ENCODE data around the gene CTAGE15.
"Not testable (repeated sequence)": the region's sequence is repeated elsewhere in the genome, so short reads cannot be mapped to it uniquely, and the experiment has no call there.

CTAGE15 gene

DNA sequence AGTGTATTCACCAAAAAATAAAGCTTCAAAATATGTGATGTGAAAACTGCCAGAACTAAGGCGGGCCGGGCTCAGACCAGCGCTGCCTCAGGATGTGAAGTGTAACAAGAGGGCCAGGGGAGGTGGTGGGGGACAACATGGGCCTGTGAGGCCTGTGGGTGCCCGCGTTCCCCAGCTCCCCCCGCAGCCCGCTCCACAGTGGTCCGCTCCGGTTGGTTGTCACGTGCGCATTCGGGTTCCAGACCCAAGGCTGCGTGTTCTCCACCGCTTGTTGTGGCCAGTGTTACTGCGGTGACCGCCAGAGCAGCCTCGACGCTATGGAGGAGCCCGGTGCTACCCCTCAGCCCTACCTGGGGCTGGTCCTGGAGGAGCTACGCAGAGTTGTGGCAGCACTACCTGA, at the start of gene CTAGE15:
TSS of gene CTAGE15 (plus strand) at position 301 of the 400 bp plus-strand sequence. CDS start at position 318, 17 bp downstream.
- in situ Hi-C loops (cut with MboI; ENCODE audit: low sequenced_read_pairs) = not testable (repeated sequence)

GRCh38 chr7:143522309-143522916, 49.2 kb upstream of the CTAGE15 start:
- in situ Hi-C loops (cut with MboI; ENCODE audit: low sequenced_read_pairs) = not testable (repeated sequence)

DNA sequence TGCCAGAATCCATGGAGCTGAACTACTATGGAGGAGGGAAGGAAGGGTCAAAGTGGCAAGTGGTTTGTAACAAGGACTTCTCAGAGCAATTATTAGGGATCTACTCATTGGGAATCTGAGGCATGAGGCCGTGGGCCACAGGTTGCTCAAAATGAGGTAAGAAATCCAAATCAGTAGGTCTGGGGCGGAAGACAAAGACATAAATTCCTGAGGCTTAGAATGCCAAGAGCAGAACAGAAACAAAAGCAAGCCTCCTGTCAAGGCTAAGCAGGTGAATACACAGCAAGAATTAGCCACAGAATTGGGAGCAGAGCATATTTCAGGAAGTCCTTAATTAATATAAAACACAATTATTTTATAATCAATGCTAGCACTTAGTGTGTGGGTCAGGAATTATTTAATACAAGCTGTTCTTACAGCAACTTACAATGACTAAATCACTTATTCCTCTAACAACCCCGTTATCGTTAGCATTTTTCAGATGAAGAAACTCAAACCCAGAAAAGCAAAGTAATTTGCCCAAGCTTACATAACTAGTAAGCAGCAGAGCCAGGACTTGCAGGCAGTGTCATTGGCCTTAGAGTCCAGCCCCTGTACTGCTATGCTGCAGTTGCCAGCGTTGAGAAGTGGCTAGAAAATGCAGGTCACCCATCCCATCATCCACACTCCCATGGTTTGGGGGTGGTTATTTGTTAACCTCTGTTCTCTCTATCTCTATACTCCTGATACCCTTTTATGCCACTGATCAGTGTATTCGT, 40.3 kb upstream of the CTAGE15 start:
- in situ Hi-C loops (cut with MboI; ENCODE audit: low sequenced_read_pairs) = not testable (repeated sequence)

DNA sequence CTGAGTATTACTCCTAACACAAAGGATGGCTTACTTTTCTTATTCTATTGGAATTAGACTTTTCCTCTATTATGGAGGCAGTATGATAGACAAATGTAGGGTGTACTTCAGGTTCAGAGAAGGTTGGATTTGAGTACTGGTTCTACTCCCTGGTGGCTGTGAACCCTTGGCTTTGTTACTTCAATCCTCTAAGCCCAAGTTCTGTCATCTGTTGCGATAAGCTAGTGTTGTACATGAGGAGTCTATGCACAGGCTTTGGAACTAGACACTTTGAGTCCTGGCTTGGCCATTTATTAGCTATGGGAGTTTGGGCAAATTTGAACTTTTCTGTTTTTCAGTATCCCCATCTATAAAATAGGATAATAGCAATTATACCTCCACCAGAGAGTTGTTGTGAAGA, 39.7 kb upstream of the CTAGE15 start:
- in situ Hi-C loops (cut with MboI; ENCODE audit: low sequenced_read_pairs) = not testable (repeated sequence)

DNA sequence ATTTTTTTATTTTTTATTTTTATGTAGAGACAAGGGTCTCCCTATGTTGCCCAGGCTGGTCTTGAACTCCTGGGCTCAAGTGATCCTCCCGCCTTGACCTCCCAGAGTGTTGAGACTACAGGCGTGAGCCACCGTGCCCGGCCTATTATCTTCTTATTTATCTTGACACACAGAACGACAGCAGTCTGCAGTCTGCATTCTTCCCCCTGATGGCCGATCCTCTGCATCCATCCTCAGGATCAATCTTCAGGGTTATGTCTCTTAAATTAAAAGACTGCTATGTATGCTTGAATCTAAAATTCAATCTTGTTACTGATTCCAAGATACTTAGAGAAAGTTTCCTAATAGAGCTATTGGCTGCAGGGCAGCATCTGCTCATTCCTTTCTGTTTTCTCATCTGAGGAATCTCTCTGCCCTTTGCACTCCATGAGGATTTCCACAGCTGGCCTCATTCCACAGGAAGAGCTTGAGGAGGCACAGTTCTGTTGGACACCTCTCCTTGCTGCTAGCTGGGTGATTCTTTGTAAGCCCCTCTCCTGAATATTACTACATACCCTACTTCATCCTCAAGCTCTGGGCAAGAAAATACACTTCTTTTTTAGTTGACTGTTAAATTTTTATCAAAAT, 38.3 kb upstream of the CTAGE15 start:
- in situ Hi-C loops (cut with MboI; ENCODE audit: low sequenced_read_pairs) = not testable (repeated sequence)

DNA sequence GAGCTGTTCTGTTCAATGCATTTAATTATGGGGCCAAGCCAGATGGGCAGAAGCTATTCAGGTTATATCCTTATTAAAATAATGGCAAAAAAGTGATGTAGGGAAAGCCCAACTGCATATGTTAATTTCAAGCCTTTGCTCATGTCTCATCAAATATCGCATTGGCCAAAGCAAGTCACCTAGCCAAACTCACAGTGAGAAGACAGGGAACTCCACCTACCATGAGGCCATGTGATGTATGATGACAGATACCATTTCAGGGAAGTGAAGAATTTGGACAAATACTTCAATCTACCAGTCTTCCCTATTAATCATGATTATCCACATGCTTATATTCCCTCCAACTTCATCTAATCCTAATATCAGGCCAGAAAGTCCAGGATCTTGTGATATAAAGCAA, 35.2 kb upstream of the CTAGE15 start:
- in situ Hi-C loops (cut with MboI; ENCODE audit: low sequenced_read_pairs) = not testable (repeated sequence)

DNA sequence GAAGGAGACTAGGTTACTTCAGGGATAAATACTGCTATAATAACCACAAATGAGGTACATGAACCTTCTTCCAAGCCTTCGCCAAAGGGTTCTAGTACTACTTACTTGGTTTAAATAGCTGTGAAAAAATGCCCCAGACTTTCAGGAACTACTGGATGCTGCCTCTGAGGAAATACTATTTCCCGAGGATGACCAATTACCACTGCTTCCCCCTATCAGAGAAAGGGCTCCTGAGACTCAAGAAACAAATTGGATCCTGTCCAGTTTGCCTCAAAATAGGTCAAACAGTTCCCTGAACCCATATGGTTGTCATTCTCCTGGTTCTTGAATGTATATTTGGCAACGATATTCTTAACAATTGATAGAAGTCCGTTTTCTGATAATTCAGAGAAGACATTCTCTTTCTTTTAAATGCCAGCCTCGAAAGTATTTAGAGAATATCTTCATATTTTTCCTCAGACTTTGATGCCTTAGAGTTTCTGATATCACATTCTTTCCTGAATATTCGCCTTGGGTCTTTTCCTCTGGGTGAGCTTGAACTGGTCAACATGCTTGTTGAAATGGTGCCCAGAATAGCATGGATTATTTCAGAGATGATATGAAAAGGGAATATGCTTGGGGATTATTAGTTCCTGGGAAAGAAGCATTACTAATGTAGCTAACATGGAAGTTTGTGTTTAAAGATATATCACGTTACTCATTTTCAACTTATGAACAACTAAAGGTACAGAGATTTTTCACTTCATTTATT, 28.1 kb upstream of the CTAGE15 start:
- in situ Hi-C loops (cut with MboI; ENCODE audit: low sequenced_read_pairs) = not testable (repeated sequence)

DNA sequence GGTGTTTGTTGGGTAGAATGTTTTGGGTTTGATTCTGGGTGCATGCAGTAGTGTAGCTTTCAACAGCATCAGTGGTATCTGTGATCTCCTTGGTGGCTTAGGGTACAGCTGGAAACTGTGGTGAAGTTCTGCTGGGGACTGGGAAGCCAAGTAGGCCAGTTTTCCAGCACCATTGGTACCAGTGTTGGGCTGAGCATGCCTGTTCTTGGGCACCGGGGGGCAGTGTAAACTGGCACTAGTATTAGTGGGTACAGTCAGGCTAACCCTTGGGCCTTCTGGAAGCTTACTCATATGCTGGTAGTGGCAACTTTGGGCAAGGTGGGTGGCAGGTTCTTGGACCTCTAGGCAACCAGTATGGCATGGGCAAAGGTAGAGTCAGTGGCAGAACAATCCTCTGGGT, 15.6 kb upstream of the CTAGE15 start:
- in situ Hi-C loops (cut with MboI; ENCODE audit: low sequenced_read_pairs) = not testable (repeated sequence)

- in situ Hi-C loops (cut with MboI; ENCODE audit: low sequenced_read_pairs) = not testable (repeated sequence)
Measured at GRCh38 chr7:143563306-143563705, 8.3 kb upstream of the CTAGE15 start.

DNA sequence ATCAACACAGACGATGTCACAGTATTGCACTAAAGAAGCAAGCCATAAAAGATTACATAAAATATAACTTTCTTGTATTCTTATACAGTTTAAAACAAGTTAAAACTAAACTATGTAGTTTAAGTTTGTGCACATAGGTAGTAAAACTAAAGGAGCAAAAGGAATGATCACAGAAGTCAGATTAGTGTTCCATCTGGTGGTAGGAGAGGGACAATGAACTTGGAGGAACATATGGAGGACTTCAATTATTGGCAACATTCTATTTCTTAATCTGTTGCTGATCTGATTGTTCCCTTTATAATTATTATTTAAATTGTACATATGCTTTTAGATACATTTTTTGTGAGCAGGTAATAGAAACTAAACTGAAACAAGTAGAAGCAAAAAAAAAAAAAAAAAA, 5.6 kb upstream of the CTAGE15 start:
- in situ Hi-C loops (cut with MboI; ENCODE audit: low sequenced_read_pairs) = not testable (repeated sequence)

GRCh38 chr7:143588183-143588582, 16.6 kb downstream of the CTAGE15 start:
- in situ Hi-C loops (cut with MboI; ENCODE audit: low sequenced_read_pairs) = not testable (repeated sequence)

GRCh38 chr7:143589897-143590296, 18.3 kb downstream of the CTAGE15 start:
- in situ Hi-C loops (cut with MboI; ENCODE audit: low sequenced_read_pairs) = not testable (repeated sequence)

GRCh38 chr7:143598086-143598485, 26.5 kb downstream of the CTAGE15 start:
- in situ Hi-C loops (cut with MboI; ENCODE audit: low sequenced_read_pairs) = not testable (repeated sequence)

DNA sequence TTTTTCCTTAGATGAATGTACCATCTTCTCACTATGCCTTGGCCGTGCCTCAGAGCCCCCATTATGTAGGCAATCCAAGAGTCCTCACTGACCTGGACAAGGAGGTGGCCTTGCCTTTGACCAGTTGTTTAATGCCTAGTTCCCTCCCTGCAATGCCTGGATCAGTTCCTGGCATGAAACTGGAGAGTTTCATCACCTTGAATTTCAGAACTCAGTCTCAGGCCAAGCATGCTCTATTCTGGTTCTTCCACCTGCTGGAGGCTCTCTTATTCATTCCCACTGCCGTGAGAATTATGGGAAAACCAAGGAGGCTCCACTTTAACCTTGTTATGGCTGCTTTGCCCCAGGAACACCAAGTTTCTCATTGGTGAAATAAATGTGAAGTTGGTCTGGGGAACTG, 31.9 kb downstream of the CTAGE15 start:
- in situ Hi-C loops (cut with MboI; ENCODE audit: low sequenced_read_pairs) = not testable (repeated sequence)

GRCh38 chr7:143606088-143606487, 34.5 kb downstream of the CTAGE15 start:
- in situ Hi-C loops (cut with MboI; ENCODE audit: low sequenced_read_pairs) = not testable (repeated sequence)

- in situ Hi-C loops (cut with MboI; ENCODE audit: low sequenced_read_pairs) = not testable (repeated sequence)
Measured at GRCh38 chr7:143615545-143615944, 43.9 kb downstream of the CTAGE15 start.

GRCh38 chr7:143617204-143617603, 45.6 kb downstream of the CTAGE15 start:
- in situ Hi-C loops (cut with MboI; ENCODE audit: low sequenced_read_pairs) = not testable (repeated sequence)

GRCh38 chr7:143620058-143620457, 48.5 kb downstream of the CTAGE15 start:
- in situ Hi-C loops (cut with MboI; ENCODE audit: low sequenced_read_pairs) = not testable (repeated sequence)

DNA sequence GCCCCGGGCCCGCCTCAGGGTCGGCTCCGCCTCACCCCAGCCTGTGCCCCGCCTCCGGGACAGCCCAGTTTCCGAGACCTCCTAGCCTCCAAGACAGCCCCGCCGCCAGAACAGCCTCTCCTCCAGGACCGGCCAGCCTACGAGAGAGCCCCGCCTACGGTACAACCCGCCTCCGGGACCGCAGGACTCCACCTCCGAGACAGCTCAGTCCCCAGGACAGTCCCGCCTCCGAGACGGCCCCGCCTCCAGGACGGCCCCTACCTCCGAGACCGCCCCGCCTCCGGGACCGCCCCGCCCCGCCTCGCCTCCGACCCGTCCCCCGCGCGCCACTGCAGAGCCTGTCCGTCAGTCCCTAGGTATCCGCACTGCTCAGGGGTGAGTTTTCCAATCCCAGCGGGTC, 49.0 kb downstream of the CTAGE15 start, which contains the start of gene TCAF2:
TSS of gene TCAF2 (plus strand) at position 329 of the 400 bp plus-strand sequence.
- in situ Hi-C loops (cut with MboI; ENCODE audit: low sequenced_read_pairs) = not testable (repeated sequence)

DNA sequence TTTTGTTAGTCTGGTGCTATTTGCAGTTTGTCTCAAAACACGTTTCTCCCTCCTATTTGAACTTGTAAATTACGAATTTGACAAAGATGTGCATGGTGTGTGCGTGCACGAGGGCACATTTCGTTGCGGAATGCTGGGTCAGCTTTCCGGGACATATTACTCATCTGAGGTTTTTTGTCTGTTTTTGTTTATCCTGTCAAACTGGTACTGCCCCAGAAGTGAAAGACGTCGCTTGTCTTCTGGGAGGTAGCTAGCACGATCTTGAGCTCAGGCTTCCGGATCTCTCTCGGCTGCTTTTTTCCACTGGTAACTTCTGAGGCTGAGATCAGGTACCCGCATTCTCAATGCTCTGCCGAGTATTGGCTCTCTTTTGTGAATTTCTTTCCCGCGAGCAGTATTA, 49.6 kb downstream of the CTAGE15 start:
- in situ Hi-C loops (cut with MboI; ENCODE audit: low sequenced_read_pairs) = not testable (repeated sequence)

GRCh38 chr7:143622130-143622529, 50.5 kb downstream of the CTAGE15 start:
- in situ Hi-C loops (cut with MboI; ENCODE audit: low sequenced_read_pairs) = not testable (repeated sequence)
